IMR-90 (cell line): ENCODE results near the gene NUDT6. TPM values are rescaled to one million over a fixed set of nuclear protein-coding genes. Genes with fewer than 3 reads are reported as not detected.

ENCODE experiments used
- ATAC-seq: fragments of 200-7000 bp; cut with Tn5 transposase; 2 replicates; pipeline ENCODE4 v1.9.1; 2020; ENCODE audit warnings: low read depth, mild to moderate bottlenecking, moderate library complexity
- BruUV-seq: library from RNA; stranded (reverse); fragments of 400-500 nt; replicated peaks from 2 replicates; lab custom pipeline; 2021; lab: Mats Ljungman, UMichigan
- CTCF ChIA-PET: fragments of 300-600 bp; formaldehyde crosslinking; extraction: SDS; loops from one replicate; lab custom pipeline; 2021; ENCODE audit warnings: antibody characterized with exemption; lab: Yijun Ruan, JAX
- POLR2A ChIA-PET: fragments of 300-600 bp; sonication (Branson Sonifier 250); formaldehyde crosslinking; loops from one replicate; lab custom pipeline; 2022; ENCODE audit warnings: antibody characterized with exemption; ENCODE audit not compliant: unreplicated experiment; lab: Charles Lee
- DNase-seq: peaks from one replicate; pipeline ENCODE4 v3.0.0; 2013
- H2AFZ ChIP-seq: replicated peaks from 2 replicates; pipeline ENCODE3; 2013; ENCODE audit warnings: low read length, mild to moderate bottlenecking; ENCODE audit not compliant: poor library complexity
- H2AK5ac ChIP-seq: 2 replicates; pipeline ENCODE4 v1.6.1; 2013; ENCODE audit warnings: low read depth, low read length, inconsistent platforms
- H2AK9ac ChIP-seq: replicated peaks from 2 replicates; pipeline ENCODE3; 2013; ENCODE audit warnings: mild to moderate bottlenecking, low read depth, low read length, moderate library complexity; ENCODE audit not compliant: poor library complexity
- H2BK120ac ChIP-seq: 2 replicates; pipeline ENCODE4 v1.6.1; 2013; ENCODE audit warnings: low read depth, low read length, inconsistent platforms
- H2BK15ac ChIP-seq: 3 replicates; pipeline ENCODE4 v1.6.1; 2013; ENCODE audit warnings: low read depth, low read length, inconsistent platforms
- H2BK20ac ChIP-seq: 2 replicates; pipeline ENCODE4 v1.6.1; 2013; ENCODE audit warnings: low read depth, mild to moderate bottlenecking, inconsistent platforms, low read length, moderate library complexity
- H2BK5ac ChIP-seq: 2 replicates; pipeline ENCODE4 v1.6.1; 2013; ENCODE audit warnings: mild to moderate bottlenecking, low read depth, low read length, inconsistent platforms; ENCODE audit not compliant: poor library complexity, severe bottlenecking
- H3K14ac ChIP-seq: replicated peaks from 2 replicates; pipeline ENCODE4 v1.6.1; 2013; ENCODE audit warnings: low read depth, low read length, inconsistent platforms
- H3K18ac ChIP-seq: 2 replicates; pipeline ENCODE4 v1.6.1; 2013; ENCODE audit warnings: low read depth, low read length, control low read depth
- H3K23ac ChIP-seq: 2 replicates; pipeline ENCODE4 v1.6.1; 2013; ENCODE audit warnings: low read depth, low read length, inconsistent platforms
- H3K27ac ChIP-seq: 2 replicates; pipeline ENCODE4 v1.5.1; 2013; ENCODE audit warnings: mild to moderate bottlenecking, control low read depth, low read length; ENCODE audit not compliant: insufficient read depth
- H3K27me3 ChIP-seq: 2 replicates; pipeline ENCODE4 v1.6.1; 2013; ENCODE audit warnings: low read length; ENCODE audit not compliant: control insufficient read depth, insufficient read depth
- H3K36me3 ChIP-seq: 2 replicates; pipeline ENCODE4 v1.6.1; 2013; ENCODE audit warnings: low read length, mixed read lengths; ENCODE audit not compliant: control insufficient read depth, insufficient read depth
- H3K4ac ChIP-seq: 2 replicates; pipeline ENCODE4 v1.6.1; 2013; ENCODE audit warnings: low read depth, low read length, inconsistent platforms
- H3K4me1 ChIP-seq: 2 replicates; pipeline ENCODE4 v1.6.1; 2013; ENCODE audit warnings: low read length, mixed read lengths; ENCODE audit not compliant: control insufficient read depth, insufficient read depth
- H3K4me2 ChIP-seq: 2 replicates; pipeline ENCODE4 v1.6.1; 2013; ENCODE audit warnings: low read depth, mild to moderate bottlenecking, control low read depth, low read length, moderate library complexity
- H3K4me3 ChIP-seq: 2 replicates; pipeline ENCODE4 v1.5.1; 2013; ENCODE audit warnings: low read depth, mild to moderate bottlenecking, control low read depth, low read length, moderate library complexity; ENCODE audit not compliant: insufficient read depth
- H3K56ac ChIP-seq: 2 replicates; pipeline ENCODE4 v1.6.1; 2013; ENCODE audit warnings: low read length, inconsistent platforms; ENCODE audit not compliant: insufficient read depth; ENCODE audit errors: extremely low read depth
- H3K79me1 ChIP-seq, 2 experiments: 2 replicates each; pipeline ENCODE4 v1.6.1; 2013; ENCODE audit warnings: low read length in 2 of 2, inconsistent platforms in 1 of 2, low read depth in 1 of 2
- H3K9ac ChIP-seq: 2 replicates; pipeline ENCODE4 v1.6.1; 2013; ENCODE audit warnings: low read depth, low read length, control low read depth
- H3K9me1 ChIP-seq: 2 replicates; pipeline ENCODE4 v1.6.1; 2013; ENCODE audit warnings: low read length, inconsistent platforms; ENCODE audit not compliant: insufficient read depth
- H3K9me3 ChIP-seq: 2 replicates; pipeline ENCODE4 v1.6.1; 2013; ENCODE audit warnings: low read length; ENCODE audit not compliant: control insufficient read depth, insufficient read depth
- H4K20me1 ChIP-seq: 2 replicates; pipeline ENCODE4 v1.6.1; 2013; ENCODE audit warnings: low read length, inconsistent platforms; ENCODE audit not compliant: insufficient read depth
- H4K5ac ChIP-seq: 2 replicates; pipeline ENCODE4 v1.6.1; 2013; ENCODE audit warnings: mild to moderate bottlenecking, low read depth, low read length, control low read depth
- H4K8ac ChIP-seq, 2 experiments: 2 replicates each; pipeline ENCODE4 v1.6.1; 2013; ENCODE audit warnings: low read depth in 2 of 2, low read length in 2 of 2, control low read depth in 1 of 2, inconsistent platforms in 1 of 2
- H4K91ac ChIP-seq: 2 replicates; pipeline ENCODE4 v1.6.1; 2013; ENCODE audit warnings: low read depth, low read length, inconsistent platforms; ENCODE audit not compliant: insufficient read depth
- BHLHE40 ChIP-seq: fragments of 150-350 bp; IDR thresholded peaks from 2 replicates; pipeline ENCODE4 v1.6.1; 2016; ENCODE audit warnings: mild to moderate bottlenecking, low read depth, low read length
- CEBPB ChIP-seq: IDR thresholded peaks from 2 replicates; pipeline ENCODE4 v1.6.1; 2012; ENCODE audit warnings: low read depth, low read length, improper control_type of control experiment
- CHD1 ChIP-seq: IDR thresholded peaks from 2 replicates; pipeline ENCODE4 v1.6.1; 2012; ENCODE audit warnings: low read depth, low read length, improper control_type of control experiment
- ELK1 ChIP-seq: fragments of 150-350 bp; IDR thresholded peaks from 2 replicates; pipeline ENCODE4 v1.6.1; 2016; ENCODE audit warnings: low read depth, mild to moderate bottlenecking, low read length, moderate library complexity, borderline replicate concordance
- FOS ChIP-seq: fragments of 150-350 bp; IDR thresholded peaks from 2 replicates; pipeline ENCODE4 v1.6.1; 2016; ENCODE audit warnings: low read depth, low read length
- MAFK ChIP-seq: IDR thresholded peaks from 2 replicates; pipeline ENCODE4 v1.6.1; 2012; ENCODE audit warnings: low read depth, low read length, improper control_type of control experiment
- MAZ ChIP-seq: IDR thresholded peaks from 2 replicates; pipeline ENCODE4 v1.6.1; 2012; ENCODE audit warnings: low read depth, mild to moderate bottlenecking, low read length, improper control_type of control experiment, moderate library complexity, borderline replicate concordance
- MXI1 ChIP-seq: IDR thresholded peaks from 2 replicates; pipeline ENCODE4 v1.6.1; 2012; ENCODE audit warnings: low read depth, mild to moderate bottlenecking, low read length, moderate library complexity, borderline replicate concordance
- NFE2L2 ChIP-seq: fragments of 150-350 bp; IDR thresholded peaks from 2 replicates; pipeline ENCODE4 v1.6.1; 2016; ENCODE audit warnings: low read depth, mild to moderate bottlenecking, low read length
- POLR2A ChIP-seq: IDR thresholded peaks from 2 replicates; pipeline ENCODE4 v1.6.1; 2012; ENCODE audit warnings: mild to moderate bottlenecking, low read depth, low read length
- RAD21 ChIP-seq: IDR thresholded peaks from 2 replicates; pipeline ENCODE4 v1.6.1; 2012; ENCODE audit warnings: low read length, improper control_type of control experiment
- RCOR1 ChIP-seq: IDR thresholded peaks from 2 replicates; pipeline ENCODE4 v1.6.1; 2012; ENCODE audit warnings: mild to moderate bottlenecking, low read length, improper control_type of control experiment; ENCODE audit not compliant: insufficient replicate concordance
- RFX5 ChIP-seq: IDR thresholded peaks from 2 replicates; pipeline ENCODE4 v1.8.0; 2012; ENCODE audit warnings: low read depth, mild to moderate bottlenecking, low read length, moderate library complexity
- SMC3 ChIP-seq: fragments of 150-350 bp; IDR thresholded peaks from 2 replicates; pipeline ENCODE4 v1.6.1; 2016; ENCODE audit warnings: low read depth, mild to moderate bottlenecking, antibody characterized with exemption, low read length, moderate library complexity
- USF2 ChIP-seq: fragments of 150-350 bp; IDR thresholded peaks from 2 replicates; pipeline ENCODE4 v1.6.1; 2017; ENCODE audit warnings: mild to moderate bottlenecking, antibody characterized with exemption, low read length, low read depth
- WGBS, 2 experiments: methylation state at CpG; one replicate each; pipeline versions ENCODE4 v1.1.5 to v1.1.7; 2013; ENCODE audit warnings: missing lambda C conversion rate in 2 of 2; ENCODE audit not compliant: insufficient read length in 1 of 2; ENCODE audit errors: extremely low coverage in 2 of 2; 5-methylcytosine and 5-hydroxymethylcytosine counted together
- dilution Hi-C: fragments of 300-500 bp; cut with HindIII; formaldehyde crosslinking; loops from one replicate; pipeline ENCODE4 v1.14.3; 2018; ENCODE audit warnings: low sequenced_read_pairs; ENCODE audit not compliant: unreplicated experiment
- in situ Hi-C: fragments of 300-500 bp; cut with MboI; formaldehyde crosslinking; loops from 3 replicates; pipeline ENCODE4 v1.14.3; 2019; ENCODE audit warnings: low sequenced_read_pairs, inconsistent platforms, mixed read lengths
- intact Hi-C: fragments of 100-400 bp; cut with micrococcal nuclease; formaldehyde crosslinking; loops from 2 replicates; pipeline ENCODE4 v1.10.0; 2022
- polyA plus RNA-seq, 3 experiments: library from polyadenylated mRNA; depleted of rRNA; stranded (reverse); fragments of >200 nt; gene quantifications; 2 replicates each; pipeline ENCODE4 v1.2.3, GENCODE V29; 2012; ENCODE audit warnings: low replicate concordance in 1 of 3
- total RNA-seq: library from RNA; depleted of rRNA; stranded (reverse); fragments of >200 nt; gene quantifications from 2 replicates; pipeline ENCODE4 v1.2.3, GENCODE V29; 2012
- TF ChIP-seq, protein P1 (sequence below): conservative IDR thresholded peaks from 2 replicates; pipeline ENCODE4 v1.5.1; 2012; ENCODE audit warnings: mild to moderate bottlenecking, low read depth, low read length, improper control_type of control experiment

Gene NUDT6
- total and polyA plus RNA-seq, 2 of the 4 experiments (the other 2 are of a cell fraction) = 2.7 to 4.8 TPM

DNA sequence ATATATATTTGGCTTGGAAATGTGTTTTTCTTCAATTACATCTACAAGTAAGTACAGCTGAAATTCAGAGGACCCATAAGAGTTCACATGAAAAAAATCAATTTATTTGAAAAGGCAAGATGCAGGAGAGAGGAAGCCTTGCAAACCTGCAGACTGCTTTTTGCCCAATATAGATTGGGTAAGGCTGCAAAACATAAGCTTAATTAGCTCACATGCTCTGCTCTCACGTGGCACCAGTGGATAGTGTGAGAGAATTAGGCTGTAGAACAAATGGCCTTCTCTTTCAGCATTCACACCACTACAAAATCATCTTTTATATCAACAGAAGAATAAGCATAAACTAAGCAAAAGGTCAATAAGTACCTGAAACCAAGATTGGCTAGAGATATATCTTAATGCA is 26.1 kb downstream of the NUDT6 start:
- no peak overlapping the region for H3K9ac ChIP-seq
- CTCF ChIA-PET = interaction anchor here (1.0 to 1.2 kb wide), 2 partner anchors 20 to 138 kb away, joined by 3 to 4 read pairs; no protein-coding TSS in a partner anchor

More for the DNA sequence above, 26.1 kb downstream of the NUDT6 start:
- H2AK9ac ChIP-seq = no peak overlapping the region
- H2BK5ac ChIP-seq = no peak overlapping the region
- H3K36me3 ChIP-seq = peaks cover 11% of the 10 kb centered on the region
- H2BK20ac ChIP-seq = peak overlapping the region; percentile 41; the same call in 1 of the 2 replicates
- no peak overlapping the region; the same call in 1 of the 2 replicates for H3K56ac ChIP-seq
- peak overlapping the region; percentile 72 for H4K91ac ChIP-seq
- no peaks in the 10 kb centered on the region for H4K20me1 ChIP-seq
- intact Hi-C loops (no loop called here), dilution Hi-C loops (no loop called here), in situ Hi-C loops (no loop called here)
- no peaks in the 10 kb centered on the region for H3K9me3 ChIP-seq
- H3K23ac ChIP-seq = peak overlapping the region; percentile 61; the same call in 1 of the 2 replicates
- DNase-seq (no peak), ATAC-seq (no peak)
- POLR2A ChIA-PET = no interaction called here
- H3K79me1 ChIP-seq = peaks cover 23 to 40% of the 10 kb centered on the region in 2 experiments
- H2BK15ac ChIP-seq = no peak overlapping the region
- H3K18ac ChIP-seq = peak overlapping the region; percentile 60; the same call in 1 of the 2 replicates
- peak overlapping the region; percentile 61; the same call in 1 of the 2 replicates for H3K4ac ChIP-seq
- TF ChIP-seq RFX5 (no peak), BHLHE40 (no peak), CHD1 (no peak), FOS (no peak), ELK1 (no peak), CEBPB (no peak), RCOR1 (no peak), MAFK (no peak), USF2 (no peak), MXI1 (no peak), RAD21 (no peak), POLR2A (no peak), MAZ (no peak), SMC3 (no peak), NFE2L2 (no peak)
- TF ChIP-seq, protein P1, sequence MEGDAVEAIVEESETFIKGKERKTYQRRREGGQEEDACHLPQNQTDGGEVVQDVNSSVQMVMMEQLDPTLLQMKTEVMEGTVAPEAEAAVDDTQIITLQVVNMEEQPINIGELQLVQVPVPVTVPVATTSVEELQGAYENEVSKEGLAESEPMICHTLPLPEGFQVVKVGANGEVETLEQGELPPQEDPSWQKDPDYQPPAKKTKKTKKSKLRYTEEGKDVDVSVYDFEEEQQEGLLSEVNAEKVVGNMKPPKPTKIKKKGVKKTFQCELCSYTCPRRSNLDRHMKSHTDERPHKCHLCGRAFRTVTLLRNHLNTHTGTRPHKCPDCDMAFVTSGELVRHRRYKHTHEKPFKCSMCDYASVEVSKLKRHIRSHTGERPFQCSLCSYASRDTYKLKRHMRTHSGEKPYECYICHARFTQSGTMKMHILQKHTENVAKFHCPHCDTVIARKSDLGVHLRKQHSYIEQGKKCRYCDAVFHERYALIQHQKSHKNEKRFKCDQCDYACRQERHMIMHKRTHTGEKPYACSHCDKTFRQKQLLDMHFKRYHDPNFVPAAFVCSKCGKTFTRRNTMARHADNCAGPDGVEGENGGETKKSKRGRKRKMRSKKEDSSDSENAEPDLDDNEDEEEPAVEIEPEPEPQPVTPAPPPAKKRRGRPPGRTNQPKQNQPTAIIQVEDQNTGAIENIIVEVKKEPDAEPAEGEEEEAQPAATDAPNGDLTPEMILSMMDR = no peak
- peak overlapping the region in 1 of 2 experiments; percentile 16; a peak in 1 of 4 replicates for H4K8ac ChIP-seq
- no peak overlapping the region for H2AFZ ChIP-seq
- peak overlapping the region; percentile 39; the same call in 1 of the 2 replicates for H2BK120ac ChIP-seq
- peaks cover 16% of the 10 kb centered on the region for H3K4me1 ChIP-seq
- H3K9me1 ChIP-seq = peaks cover 7% of the 10 kb centered on the region
- H4K5ac ChIP-seq = no peak overlapping the region
- BruUV-seq = no TSS peak
- no peak overlapping the region for H3K4me3 ChIP-seq
- no peak overlapping the region for H3K4me2 ChIP-seq
- WGBS, 2 experiments = no CpG with 5 or more reads among the region's 1 CpG
- peak overlapping the region; percentile 20; the same call in 1 of the 2 replicates for H2AK5ac ChIP-seq
- peak overlapping the region; percentile 79; the same call in 1 of the 2 replicates for H3K14ac ChIP-seq
- H3K27ac ChIP-seq = 0 out of 2 replicates have a peak overlapping the region, but pooled peaks have one; percentile 7
- H3K27me3 ChIP-seq = no peaks in the 10 kb centered on the region
